ENCODE measurements around the gene PHF14. TPM values are rescaled to one million over a fixed set of nuclear protein-coding genes. Genes with fewer than 3 reads are reported as not detected.
"Not testable (repeated sequence)": the region's sequence is repeated elsewhere in the genome, so short reads cannot be mapped to it uniquely, and the experiment has no call there.

The PHF14 gene, protein sequence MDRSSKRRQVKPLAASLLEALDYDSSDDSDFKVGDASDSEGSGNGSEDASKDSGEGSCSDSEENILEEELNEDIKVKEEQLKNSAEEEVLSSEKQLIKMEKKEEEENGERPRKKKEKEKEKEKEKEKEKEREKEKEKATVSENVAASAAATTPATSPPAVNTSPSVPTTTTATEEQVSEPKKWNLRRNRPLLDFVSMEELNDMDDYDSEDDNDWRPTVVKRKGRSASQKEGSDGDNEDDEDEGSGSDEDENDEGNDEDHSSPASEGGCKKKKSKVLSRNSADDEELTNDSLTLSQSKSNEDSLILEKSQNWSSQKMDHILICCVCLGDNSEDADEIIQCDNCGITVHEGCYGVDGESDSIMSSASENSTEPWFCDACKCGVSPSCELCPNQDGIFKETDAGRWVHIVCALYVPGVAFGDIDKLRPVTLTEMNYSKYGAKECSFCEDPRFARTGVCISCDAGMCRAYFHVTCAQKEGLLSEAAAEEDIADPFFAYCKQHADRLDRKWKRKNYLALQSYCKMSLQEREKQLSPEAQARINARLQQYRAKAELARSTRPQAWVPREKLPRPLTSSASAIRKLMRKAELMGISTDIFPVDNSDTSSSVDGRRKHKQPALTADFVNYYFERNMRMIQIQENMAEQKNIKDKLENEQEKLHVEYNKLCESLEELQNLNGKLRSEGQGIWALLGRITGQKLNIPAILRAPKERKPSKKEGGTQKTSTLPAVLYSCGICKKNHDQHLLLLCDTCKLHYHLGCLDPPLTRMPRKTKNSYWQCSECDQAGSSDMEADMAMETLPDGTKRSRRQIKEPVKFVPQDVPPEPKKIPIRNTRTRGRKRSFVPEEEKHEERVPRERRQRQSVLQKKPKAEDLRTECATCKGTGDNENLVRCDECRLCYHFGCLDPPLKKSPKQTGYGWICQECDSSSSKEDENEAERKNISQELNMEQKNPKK
- total RNA-seq: 10 to 100 TPM; 23.0 to 50.7 (median 29.1) TPM

GRCh38 chr7:10973061-10973941, at the start of gene PHF14:
TSS of gene PHF14 (plus strand) at chr7:10973872. CDS start at chr7:10974324, 452 bp downstream.
- H3K36me3 ChIP-seq: peaks cover 0 to 4% (median 0%) of the 10 kb centered on the region in 4 donors
- peaks cover 11 to 26% (median 20%) of the 10 kb centered on the region in 4 donors for H3K4me1 ChIP-seq
- H3K9me3 ChIP-seq: no peaks in the 10 kb centered on the region
- TF ChIP-seq CTCF (IDR thresholded peaks at IDR 0.05) (no peak), POLR2AphosphoS5 (IDR thresholded peaks at IDR 0.05) (peak; percentile 88 to 96), POLR2A (IDR thresholded peaks at IDR 0.05; ENCODE audit: low read depth) (no peak), EP300 (IDR thresholded peaks at IDR 0.05) (no peak)
- no peaks in the 10 kb centered on the region for H3K27me3 ChIP-seq
- WGBS: 16% methylated on average over 38 of the region's 39 CpGs
- peak; percentile 98 for DNase-seq (ENCODE audit: extremely low spot score)
- intact Hi-C loops (cut with DNase I): loop anchor here (2.0 to 5.0 kb wide), 2 partner anchors 32 to 41 kb away; a partner anchor contains a TSS
- H3K4me3 ChIP-seq: peak within 1 kb of the TSS; percentile 77 to 94 (median 90)
- peak within 1 kb of the TSS; percentile 84 to 89 (median 86) for H3K27ac ChIP-seq (replicated peaks in 1 of 4)

DNA sequence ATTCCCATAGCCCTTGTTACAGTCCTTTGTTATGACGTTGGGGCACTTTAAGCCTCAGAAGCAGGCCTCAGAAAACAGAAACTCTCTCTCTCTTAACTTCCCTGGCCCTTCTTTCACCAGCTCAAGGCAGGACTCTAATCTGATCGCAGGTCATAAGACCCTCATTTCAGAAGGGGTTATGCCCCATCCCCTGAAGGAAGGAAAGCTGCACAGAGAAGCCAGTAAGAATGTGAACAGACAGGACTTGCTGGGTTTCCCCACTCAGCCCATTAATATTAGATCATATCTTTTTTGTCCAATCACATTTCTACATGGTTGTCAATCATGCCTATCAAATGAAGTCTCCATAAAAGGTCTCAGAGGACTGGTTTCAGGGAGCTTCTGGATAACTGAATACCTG, 49.3 kb upstream of the PHF14 start:
- H3K27ac ChIP-seq (replicated peaks in 1 of 4): no peak overlapping the region
- TF ChIP-seq POLR2A (IDR thresholded peaks at IDR 0.05; ENCODE audit: low read depth): no peak
- H3K36me3 ChIP-seq: no peaks in the 10 kb centered on the region
- no peak for DNase-seq (ENCODE audit: extremely low spot score)
- H3K4me3 ChIP-seq: no peak overlapping the region
- H3K4me1 ChIP-seq: no peaks in the 10 kb centered on the region
- 82% methylated on average over 2 of the region's 2 CpGs for WGBS
- intact Hi-C loops (cut with DNase I): no loop called here
- no peaks in the 10 kb centered on the region for H3K9me3 ChIP-seq
- no peaks in the 10 kb centered on the region for H3K27me3 ChIP-seq

GRCh38 chr7:10928203-10928602, 45.5 kb upstream of the PHF14 start:
- Histone ChIP-seq H3K36me3 (peaks cover 10 to 21% (median 14%) of the 10 kb centered on the region in 4 donors), H3K4me1 (peaks cover 0 to 17% (median 7%) of the 10 kb centered on the region in 4 donors)
- DNase-seq (ENCODE audit: extremely low spot score); intact Hi-C loops (cut with DNase I); H3K9me3 ChIP-seq; H3K4me3 ChIP-seq; H3K27ac ChIP-seq (replicated peaks in 1 of 4); H3K27me3 ChIP-seq: not testable (repeated sequence)
- 90% methylated on average over 3 of the region's 3 CpGs for WGBS

- DNase-seq (ENCODE audit: extremely low spot score): no peak
- peaks cover 14 to 39% (median 30%) of the 10 kb centered on the region in 4 donors for H3K4me1 ChIP-seq
- H3K4me3 ChIP-seq: no peak overlapping the region
- no peaks in the 10 kb centered on the region for H3K27me3 ChIP-seq
- WGBS: 89% methylated on average over 3 of the region's 3 CpGs
- H3K9me3 ChIP-seq: no peaks in the 10 kb centered on the region
- H3K27ac ChIP-seq (replicated peaks in 1 of 4): peak overlapping the region in 1 of 4 donors; percentile 4
- TF ChIP-seq POLR2AphosphoS5 (IDR thresholded peaks at IDR 0.05): no peak
- no peak for TF ChIP-seq CTCF (IDR thresholded peaks at IDR 0.05)
- no peak for TF ChIP-seq POLR2A (IDR thresholded peaks at IDR 0.05; ENCODE audit: low read depth)
- H3K36me3 ChIP-seq: peaks cover 10 to 22% (median 19%) of the 10 kb centered on the region in 4 donors
- intact Hi-C loops (cut with DNase I): loop anchor here (5.0 kb wide), 1 partner anchor 42 kb away; the partner anchor contains the start of gene PHF14
These were observed 43.1 kb upstream of the PHF14 start for GRCh38 chr7:10930551-10930950.

DNA sequence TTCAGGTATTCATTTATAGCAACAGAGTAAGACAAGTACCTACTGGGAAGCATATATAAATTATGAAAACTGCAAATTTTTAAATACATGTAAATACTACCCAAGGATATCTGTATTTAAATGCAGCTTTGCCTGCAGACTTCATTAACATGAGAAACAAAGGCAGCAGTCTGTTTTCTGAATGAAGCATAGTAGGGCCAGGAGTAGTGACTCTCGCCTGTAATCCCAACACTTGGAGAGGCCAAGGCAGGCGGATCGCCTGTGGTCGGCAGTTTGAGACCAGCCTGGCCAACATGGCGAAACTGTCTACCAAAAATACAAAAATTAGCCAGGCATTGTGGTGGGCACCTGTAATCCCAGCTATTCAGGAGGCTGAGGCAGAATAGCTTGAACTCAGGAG, 42.5 kb upstream of the PHF14 start:
- TF ChIP-seq CTCF (IDR thresholded peaks at IDR 0.05) (no peak), POLR2A (IDR thresholded peaks at IDR 0.05; ENCODE audit: low read depth) (no peak), POLR2AphosphoS5 (IDR thresholded peaks at IDR 0.05) (no peak), EP300 (IDR thresholded peaks at IDR 0.05) (no peak)
- intact Hi-C loops (cut with DNase I): loop anchor here (5.0 kb wide), 1 partner anchor 41 kb away; the partner anchor contains the start of gene PHF14
- DNase-seq (ENCODE audit: extremely low spot score): no peak
- Histone ChIP-seq H3K27me3 (no peaks in the 10 kb centered on the region), H3K4me1 (peaks cover 20 to 45% (median 36%) of the 10 kb centered on the region in 4 donors), H3K27ac (replicated peaks in 1 of 4) (no peak overlapping the region), H3K36me3 (peaks cover 10 to 28% (median 25%) of the 10 kb centered on the region in 4 donors), H3K4me3 (no peak overlapping the region), H3K9me3 (no peaks in the 10 kb centered on the region)
- 94% methylated on average over 5 of the region's 5 CpGs for WGBS
